HG03558 (cell line): ENCODE data around the gene CANT1.
"Not testable (repeated sequence)": the region's sequence is repeated elsewhere in the genome, so short reads cannot be mapped to it uniquely, and the experiment has no call there.

Source experiments
- ATAC-seq: cut with Tn5 transposase; IDR thresholded peaks from one replicate; pipeline ENCODE4 v1.9.1; 2021; ENCODE audit warnings: moderate number of reproducible peaks; ENCODE audit not compliant: unreplicated experiment; ENCODE audit errors: extremely low read depth

CANT1 gene

GRCh38 chr17:78966123-78966813, 43.3 kb downstream of the CANT1 start:
- ATAC-seq, result no peak

GRCh38 chr17:78965491-78965924, 44.1 kb downstream of the CANT1 start:
- no peak for ATAC-seq

GRCh38 chr17:78963378-78963777, 46.2 kb downstream of the CANT1 start:
- ATAC-seq, result no peak

GRCh38 chr17:78962984-78963348, 46.6 kb downstream of the CANT1 start:
- not testable (repeated sequence) for ATAC-seq

- no peak for ATAC-seq
These were observed 47.1 kb downstream of the CANT1 start for GRCh38 chr17:78962345-78962983.

GRCh38 chr17:78961571-78961970, 48.0 kb downstream of the CANT1 start:
- no peak for ATAC-seq

GRCh38 chr17:78960928-78961327, 48.6 kb downstream of the CANT1 start:
- ATAC-seq, result no peak

- no peak for ATAC-seq
These were observed 49.8 kb downstream of the CANT1 start for GRCh38 chr17:78959803-78960202.

- ATAC-seq, result no peak
These were observed 50.9 kb downstream of the CANT1 start for GRCh38 chr17:78958641-78959127.

GRCh38 chr17:78957128-78957527, 52.4 kb downstream of the CANT1 start:
- no peak for ATAC-seq

GRCh38 chr17:78956254-78956653, 53.3 kb downstream of the CANT1 start:
- no peak for ATAC-seq

GRCh38 chr17:78954684-78955083, 54.9 kb downstream of the CANT1 start:
- ATAC-seq, result no peak

- no peak for ATAC-seq
These were observed 55.9 kb downstream of the CANT1 start for GRCh38 chr17:78953356-78954350.

- no peak for ATAC-seq
These were observed 56.9 kb downstream of the CANT1 start for GRCh38 chr17:78952706-78953105.

- no peak for ATAC-seq
These were observed 57.5 kb downstream of the CANT1 start for GRCh38 chr17:78951967-78952551.

- no peak for ATAC-seq
These were observed 58.7 kb downstream of the CANT1 start for GRCh38 chr17:78950870-78951269.

GRCh38 chr17:78947235-78948149, 62.1 kb downstream of the CANT1 start:
- no peak for ATAC-seq

GRCh38 chr17:78946631-78947030, 62.9 kb downstream of the CANT1 start:
- no peak for ATAC-seq

GRCh38 chr17:78946131-78946530, 63.4 kb downstream of the CANT1 start:
- no peak for ATAC-seq
